DOHH2 (cell line): Measurements from ENCODE around the gene RTP2.

Source experiments
- H3F3A ChIP-seq: fragments of 200-600 bp; sonication (generic), shearing (Covaris generic); 2 replicates; pipeline ENCODE4 v1.6.0; 2016; ENCODE audit warnings: antibody characterized with exemption, mild to moderate bottlenecking; ENCODE audit not compliant: control insufficient read depth, insufficient read depth
- H3K27ac ChIP-seq: fragments of 200-600 bp; sonication (generic); 2 replicates; pipeline ENCODE4 v1.5.1; 2014; ENCODE audit warnings: low read depth, mild to moderate bottlenecking, low read length, moderate library complexity
- H3K27me3 ChIP-seq: fragments of 200-600 bp; sonication (generic); 2 replicates; pipeline ENCODE4 v1.6.1; 2014; ENCODE audit warnings: mild to moderate bottlenecking, low read length, mixed read lengths; ENCODE audit not compliant: control insufficient read depth
- H3K36me3 ChIP-seq: fragments of 200-600 bp; sonication (generic); 2 replicates; pipeline ENCODE4 v1.6.1; 2014; ENCODE audit warnings: mild to moderate bottlenecking, low read length, moderate library complexity, mixed read lengths; ENCODE audit not compliant: control insufficient read depth
- H3K4me1 ChIP-seq: fragments of 200-600 bp; sonication (generic); 2 replicates; pipeline ENCODE4 v1.6.1; 2014; ENCODE audit warnings: mild to moderate bottlenecking, low read length, mixed read lengths; ENCODE audit not compliant: control insufficient read depth
- H3K4me2 ChIP-seq: fragments of 200-600 bp; sonication (generic); 2 replicates; pipeline ENCODE4 v1.6.0; 2014; ENCODE audit warnings: mild to moderate bottlenecking, low read length, moderate library complexity
- H3K4me3 ChIP-seq: fragments of 200-600 bp; sonication (generic); 2 replicates; pipeline ENCODE4 v1.5.1; 2014; ENCODE audit warnings: mild to moderate bottlenecking, low read length, mixed read lengths
- H3K79me2 ChIP-seq: fragments of 200-600 bp; sonication (generic); 2 replicates; pipeline ENCODE4 v1.6.1; 2014; ENCODE audit warnings: mild to moderate bottlenecking, low read length, mixed read lengths; ENCODE audit not compliant: control insufficient read depth
- H3K9me2 ChIP-seq: fragments of 200-600 bp; sonication (generic); replicated peaks from 2 replicates; pipeline ENCODE4 v1.6.1; 2014; ENCODE audit warnings: mild to moderate bottlenecking, low read length, mixed read lengths; ENCODE audit not compliant: control insufficient read depth
- H3K9me3 ChIP-seq: fragments of 200-600 bp; sonication (generic); 2 replicates; pipeline ENCODE4 v1.6.1; 2014; ENCODE audit warnings: antibody characterized with exemption, low read length, mixed read lengths; ENCODE audit not compliant: control insufficient read depth, insufficient read depth
- H4K20me1 ChIP-seq: fragments of 200-600 bp; sonication (generic); 2 replicates; pipeline ENCODE4 v1.6.0; 2014; ENCODE audit warnings: low read depth, mild to moderate bottlenecking, antibody characterized with exemption, low read length, moderate library complexity; ENCODE audit not compliant: control insufficient read depth, insufficient read depth
- CTCF ChIP-seq: fragments of 200-600 bp; sonication (generic); IDR thresholded peaks from one replicate; pipeline ENCODE4 v1.5.1; 2014; ENCODE audit warnings: antibody characterized with exemption, mild to moderate bottlenecking, low read depth, low read length; ENCODE audit not compliant: poor library complexity, severe bottlenecking
- EZH2phosphoT487 ChIP-seq: fragments of 200-600 bp; sonication (generic); IDR thresholded peaks from 2 replicates; pipeline ENCODE4 v1.6.1; 2017; ENCODE audit warnings: borderline replicate concordance, mild to moderate bottlenecking, antibody characterized with exemption, low read length, moderate library complexity, mixed read lengths

RTP2 gene

GRCh38 chr3:187729598-187729997 is 27.2 kb upstream of the RTP2 start:
- peaks cover 95% of the 10 kb centered on the region for H3F3A ChIP-seq
- no peaks in the 10 kb centered on the region for H3K4me1 ChIP-seq
- peaks cover 100% of the 10 kb centered on the region for H3K36me3 ChIP-seq
- no peaks in the 10 kb centered on the region for H3K27me3 ChIP-seq
- no peaks in the 10 kb centered on the region for H3K9me2 ChIP-seq
- H3K9me3 ChIP-seq, result no peaks in the 10 kb centered on the region
- H3K79me2 ChIP-seq, result peaks cover 68% of the 10 kb centered on the region
- no peak overlapping the region for H3K4me2 ChIP-seq
- TF ChIP-seq EZH2phosphoT487 (no peak), CTCF (no peak)
- H3K4me3 ChIP-seq, result no peak overlapping the region
- H3K27ac ChIP-seq, result no peak overlapping the region
- peaks cover 89% of the 10 kb centered on the region for H4K20me1 ChIP-seq

GRCh38 chr3:187728940-187729583 is 26.7 kb upstream of the RTP2 start:
- peaks cover 62% of the 10 kb centered on the region for H3K79me2 ChIP-seq
- peaks cover 96% of the 10 kb centered on the region for H3F3A ChIP-seq
- H4K20me1 ChIP-seq, result peaks cover 87% of the 10 kb centered on the region
- no peaks in the 10 kb centered on the region for H3K9me2 ChIP-seq
- no peak overlapping the region for H3K27ac ChIP-seq
- no peak overlapping the region for H3K4me3 ChIP-seq
- no peak overlapping the region for H3K4me2 ChIP-seq
- H3K36me3 ChIP-seq, result peaks cover 100% of the 10 kb centered on the region
- TF ChIP-seq EZH2phosphoT487, result no peak
- no peak for TF ChIP-seq CTCF
- H3K4me1 ChIP-seq, result no peaks in the 10 kb centered on the region
- H3K27me3 ChIP-seq, result no peaks in the 10 kb centered on the region
- no peaks in the 10 kb centered on the region for H3K9me3 ChIP-seq

GRCh38 chr3:187728248-187728647 is 25.9 kb upstream of the RTP2 start:
- Histone ChIP-seq H3K4me2 (no peak overlapping the region), H3F3A (peaks cover 99% of the 10 kb centered on the region), H3K27ac (no peak overlapping the region), H4K20me1 (peaks cover 81% of the 10 kb centered on the region), H3K9me3 (no peaks in the 10 kb centered on the region), H3K9me2 (no peaks in the 10 kb centered on the region), H3K4me1 (no peaks in the 10 kb centered on the region), H3K4me3 (no peak overlapping the region), H3K79me2 (peaks cover 54% of the 10 kb centered on the region), H3K36me3 (peaks cover 100% of the 10 kb centered on the region), H3K27me3 (no peaks in the 10 kb centered on the region)
- TF ChIP-seq CTCF (no peak), EZH2phosphoT487 (no peak)
